Mesendoderm (in vitro differentiated cells): ENCODE data around the gene ALG14.
A peak's percentile ranks its signal among the peaks of the same experiment; 100 is the strongest.

Experiments
- DNase-seq: peaks from one replicate; pipeline ENCODE4 v3.0.0; 2013
- H2AK5ac ChIP-seq: 2 replicates; pipeline ENCODE4 v1.6.1; 2013; ENCODE audit warnings: low read length, inconsistent platforms
- H2BK120ac ChIP-seq: 2 replicates; pipeline ENCODE4 v1.6.1; 2013; ENCODE audit warnings: low read depth, mild to moderate bottlenecking, low read length, moderate library complexity, mixed read lengths
- H2BK15ac ChIP-seq: replicated peaks from 2 replicates; pipeline ENCODE4 v1.6.1; 2013; ENCODE audit warnings: low read depth, mild to moderate bottlenecking, moderate library complexity
- H2BK5ac ChIP-seq: 2 replicates; pipeline ENCODE4 v1.6.1; 2013; ENCODE audit warnings: low read length, inconsistent platforms
- H3K18ac ChIP-seq: 2 replicates; pipeline ENCODE4 v1.6.1; 2013; ENCODE audit warnings: mild to moderate bottlenecking, low read length, mixed read lengths
- H3K23ac ChIP-seq: one replicate; pipeline ENCODE4 v1.6.1; 2013; ENCODE audit warnings: low read length
- H3K27ac ChIP-seq: 2 replicates; pipeline ENCODE4 v1.5.1; 2013; ENCODE audit warnings: low read depth, mild to moderate bottlenecking, inconsistent platforms, low read length, moderate library complexity
- H3K27me3 ChIP-seq: 2 replicates; pipeline ENCODE4 v1.6.1; 2013; ENCODE audit warnings: low read length, control low read depth, mild to moderate bottlenecking, inconsistent platforms; ENCODE audit not compliant: insufficient read depth, poor library complexity
- H3K36me3 ChIP-seq: 2 replicates; pipeline ENCODE4 v1.6.1; 2013; ENCODE audit warnings: low read length, inconsistent platforms; ENCODE audit not compliant: control insufficient read depth, insufficient read depth
- H3K4ac ChIP-seq: one replicate; pipeline ENCODE4 v1.6.1; 2013; ENCODE audit warnings: low read depth, mild to moderate bottlenecking, low read length, moderate library complexity
- H3K4me1 ChIP-seq: 2 replicates; pipeline ENCODE4 v1.6.1; 2013; ENCODE audit warnings: low read depth, low read length, inconsistent platforms; ENCODE audit not compliant: control insufficient read depth
- H3K4me2 ChIP-seq: 2 replicates; pipeline ENCODE4 v1.6.1; 2013; ENCODE audit warnings: low read length
- H3K4me3 ChIP-seq: 2 replicates; pipeline ENCODE4 v1.5.1; 2013; ENCODE audit warnings: mild to moderate bottlenecking, low read length
- H3K56ac ChIP-seq: one replicate; pipeline ENCODE4 v1.6.1; 2013; ENCODE audit warnings: low read length
- H3K79me1 ChIP-seq: 2 replicates; pipeline ENCODE4 v1.6.1; 2013; ENCODE audit warnings: low read length, inconsistent platforms
- H3K79me2 ChIP-seq: 2 replicates; pipeline ENCODE4 v1.6.1; 2013; ENCODE audit warnings: mild to moderate bottlenecking, low read length; ENCODE audit not compliant: control insufficient read depth, insufficient read depth
- H3K9ac ChIP-seq: 2 replicates; pipeline ENCODE4 v1.6.1; 2013; ENCODE audit warnings: low read length, inconsistent platforms
- H4K5ac ChIP-seq: one replicate; pipeline ENCODE4 v1.6.1; 2013; ENCODE audit warnings: low read length
- H4K8ac ChIP-seq: one replicate; pipeline ENCODE4 v1.6.1; 2013; ENCODE audit warnings: low read depth, mild to moderate bottlenecking, control low read depth, low read length, moderate library complexity
- WGBS: extraction: QIAGEN DNeasy Blood & Tissue Kit; methylation state at CpG from one replicate; pipeline ENCODE4 v1.1.7; 2013; ENCODE audit warnings: low lambda C conversion rate, missing lambda C conversion rate; ENCODE audit not compliant: insufficient coverage; ENCODE audit errors: extremely low coverage; 5-methylcytosine and 5-hydroxymethylcytosine counted together

Gene ALG14

GRCh38 chr1:95072117-95072516, 634 bp downstream of the ALG14 start:
- H3K4me2 ChIP-seq: peak overlapping the region; percentile 62
- no peak for DNase-seq
- no peaks in the 10 kb centered on the region for H3K79me1 ChIP-seq
- H4K8ac ChIP-seq: no peak overlapping the region
- H3K4me1 ChIP-seq: no peaks in the 10 kb centered on the region
- peak overlapping the region; percentile 7 for H4K5ac ChIP-seq
- no CpG with 5 or more reads among the region's 7 CpGs for WGBS
- no peak overlapping the region for H3K27ac ChIP-seq
- peak overlapping the region; percentile 86 for H3K56ac ChIP-seq
- H3K4ac ChIP-seq: no peak overlapping the region
- no peak overlapping the region for H2BK15ac ChIP-seq
- H2BK5ac ChIP-seq: no peak overlapping the region
- no peak overlapping the region for H3K18ac ChIP-seq
- H3K79me2 ChIP-seq: no peaks in the 10 kb centered on the region
- no peak overlapping the region for H3K23ac ChIP-seq
- peak overlapping the region; percentile 71 for H3K9ac ChIP-seq
- no peak overlapping the region for H2AK5ac ChIP-seq
- H3K27me3 ChIP-seq: no peaks in the 10 kb centered on the region
- H2BK120ac ChIP-seq: no peak overlapping the region
- H3K36me3 ChIP-seq: no peaks in the 10 kb centered on the region
- peak overlapping the region; percentile 51 for H3K4me3 ChIP-seq

GRCh38 chr1:95071539-95071938, 1.2 kb downstream of the ALG14 start:
- no peak overlapping the region for H2BK15ac ChIP-seq
- no peaks in the 10 kb centered on the region for H3K4me1 ChIP-seq

DNA sequence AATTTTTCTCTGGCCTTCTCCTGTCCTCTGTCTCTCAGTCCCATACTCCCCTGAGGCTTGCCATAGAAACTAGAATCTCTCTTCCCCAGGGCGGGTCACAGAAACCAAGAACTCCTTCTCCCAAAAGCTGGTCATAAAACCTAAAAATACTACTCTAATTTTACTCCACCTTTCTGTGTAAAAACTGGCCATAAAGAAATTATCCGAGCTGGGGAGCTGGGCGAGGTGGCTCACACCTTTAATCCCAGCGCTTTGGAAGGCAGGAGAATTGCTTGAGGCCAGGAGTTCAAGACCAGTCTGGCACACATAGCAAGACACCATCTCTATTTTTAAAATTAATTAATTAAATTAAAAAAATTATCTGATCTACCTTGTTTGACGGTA, 3.0 kb downstream of the ALG14 start:
- Histone ChIP-seq H3K36me3 (no peaks in the 10 kb centered on the region), H2BK5ac (no peak overlapping the region), H3K27me3 (no peaks in the 10 kb centered on the region), H3K56ac (no peak overlapping the region), H3K4me1 (no peaks in the 10 kb centered on the region), H3K18ac (no peak overlapping the region), H3K79me2 (no peaks in the 10 kb centered on the region), H2BK15ac (no peak overlapping the region), H3K9ac (no peak overlapping the region), H2BK120ac (no peak overlapping the region), H3K4ac (no peak overlapping the region), H3K23ac (no peak overlapping the region), H3K79me1 (no peaks in the 10 kb centered on the region), H4K5ac (no peak overlapping the region), H3K4me3 (no peak overlapping the region), H4K8ac (no peak overlapping the region), H2AK5ac (no peak overlapping the region), H3K4me2 (no peak overlapping the region), H3K27ac (no peak overlapping the region)
- no CpG with 5 or more reads among the region's 5 CpGs for WGBS
- DNase-seq: no peak

More at GRCh38 chr1:95071539-95071938, 1.2 kb downstream of the ALG14 start:
- no peak overlapping the region for H2BK5ac ChIP-seq
- H3K56ac ChIP-seq: no peak overlapping the region
- H3K36me3 ChIP-seq: no peaks in the 10 kb centered on the region
- no peak overlapping the region for H3K4me2 ChIP-seq
- WGBS: no CpG with 5 or more reads among the region's 2 CpGs
- no peak overlapping the region for H2AK5ac ChIP-seq
- no peak overlapping the region for H3K4me3 ChIP-seq
- no peak for DNase-seq
- no peak overlapping the region for H3K27ac ChIP-seq
- H3K4ac ChIP-seq: no peak overlapping the region
- no peak overlapping the region for H3K18ac ChIP-seq
- H3K79me2 ChIP-seq: no peaks in the 10 kb centered on the region
- H4K5ac ChIP-seq: no peak overlapping the region
- no peak overlapping the region for H3K23ac ChIP-seq
- H2BK120ac ChIP-seq: no peak overlapping the region
- no peak overlapping the region for H3K9ac ChIP-seq
- no peak overlapping the region for H4K8ac ChIP-seq
- H3K79me1 ChIP-seq: no peaks in the 10 kb centered on the region
- H3K27me3 ChIP-seq: no peaks in the 10 kb centered on the region

DNA sequence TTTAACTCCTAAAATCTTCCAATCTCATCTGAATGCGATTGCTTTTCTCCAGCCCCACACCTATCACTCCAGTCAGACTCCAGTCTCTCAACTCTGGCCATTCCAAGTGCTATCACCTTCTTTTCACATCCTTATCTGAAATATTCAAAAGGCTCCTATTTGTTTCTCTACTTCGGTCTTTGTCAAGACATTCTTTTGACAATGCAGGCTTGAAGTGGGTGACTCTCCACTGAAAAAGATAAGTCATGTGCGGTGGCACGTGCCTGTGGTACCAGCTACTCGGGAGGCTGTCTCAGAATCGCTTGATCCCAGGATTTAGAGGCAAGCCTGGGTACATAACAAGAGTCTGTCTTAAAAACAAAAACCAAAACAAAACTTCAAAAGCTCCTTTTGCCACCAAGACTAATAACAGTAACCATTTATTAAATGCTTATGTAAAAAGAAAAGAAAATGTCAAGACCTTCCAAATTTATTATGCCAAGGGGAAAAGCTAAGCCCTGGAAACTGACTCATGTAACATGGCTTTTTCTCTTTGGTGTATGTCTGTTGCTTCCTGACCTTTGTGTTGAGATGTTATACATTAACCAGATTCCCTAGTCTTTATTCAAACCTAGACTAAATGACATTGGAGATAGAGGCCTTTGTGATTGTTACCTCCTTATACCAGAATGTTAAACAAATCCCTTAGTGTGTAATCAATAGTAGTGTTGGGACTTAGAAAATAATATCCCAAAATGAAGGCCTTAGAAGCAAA, 3.6 kb downstream of the ALG14 start:
- Histone ChIP-seq H3K56ac (no peak overlapping the region), H2BK120ac (no peak overlapping the region), H3K36me3 (no peaks in the 10 kb centered on the region), H3K79me2 (no peaks in the 10 kb centered on the region), H3K79me1 (no peaks in the 10 kb centered on the region), H2BK15ac (no peak overlapping the region), H3K27me3 (no peaks in the 10 kb centered on the region), H2BK5ac (no peak overlapping the region), H3K27ac (no peak overlapping the region), H3K4ac (no peak overlapping the region), H3K4me2 (no peak overlapping the region), H3K4me3 (no peak overlapping the region), H3K9ac (no peak overlapping the region), H3K4me1 (no peaks in the 10 kb centered on the region), H3K23ac (no peak overlapping the region), H2AK5ac (no peak overlapping the region), H4K8ac (no peak overlapping the region), H3K18ac (no peak overlapping the region), H4K5ac (no peak overlapping the region)
- WGBS: no CpG with 5 or more reads among the region's 6 CpGs
- peak; percentile 83 for DNase-seq

DNA sequence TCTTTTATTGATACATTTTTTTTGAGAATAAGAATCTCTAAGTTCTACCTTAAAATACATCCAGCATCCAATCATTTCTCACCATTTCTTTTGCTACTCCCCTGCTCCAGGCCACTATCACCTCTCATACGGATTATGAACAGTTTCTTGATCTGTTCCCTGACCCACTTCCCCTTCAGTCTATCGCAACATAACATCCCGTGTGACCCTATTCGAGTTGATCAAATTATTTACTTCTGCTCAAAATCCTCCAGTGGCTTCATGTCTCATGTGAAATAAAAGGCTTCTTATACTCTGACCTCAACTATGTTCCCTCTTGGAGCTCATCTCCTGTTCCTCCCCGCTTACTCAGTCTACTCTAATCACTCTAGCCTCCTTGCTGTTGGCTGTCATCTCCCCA, 5.2 kb downstream of the ALG14 start:
- Histone ChIP-seq H3K27ac (no peak overlapping the region), H3K27me3 (no peaks in the 10 kb centered on the region), H3K79me1 (no peaks in the 10 kb centered on the region), H3K23ac (no peak overlapping the region), H3K36me3 (no peaks in the 10 kb centered on the region), H3K18ac (no peak overlapping the region), H2BK120ac (no peak overlapping the region), H2BK15ac (no peak overlapping the region), H2BK5ac (no peak overlapping the region), H3K4ac (no peak overlapping the region), H4K8ac (no peak overlapping the region), H3K79me2 (no peaks in the 10 kb centered on the region), H3K4me3 (no peak overlapping the region), H3K9ac (no peak overlapping the region), H3K56ac (no peak overlapping the region), H3K4me1 (no peaks in the 10 kb centered on the region), H4K5ac (no peak overlapping the region), H2AK5ac (no peak overlapping the region), H3K4me2 (no peak overlapping the region)
- WGBS: no CpG with 5 or more reads among the region's 5 CpGs
- DNase-seq: no peak

DNA sequence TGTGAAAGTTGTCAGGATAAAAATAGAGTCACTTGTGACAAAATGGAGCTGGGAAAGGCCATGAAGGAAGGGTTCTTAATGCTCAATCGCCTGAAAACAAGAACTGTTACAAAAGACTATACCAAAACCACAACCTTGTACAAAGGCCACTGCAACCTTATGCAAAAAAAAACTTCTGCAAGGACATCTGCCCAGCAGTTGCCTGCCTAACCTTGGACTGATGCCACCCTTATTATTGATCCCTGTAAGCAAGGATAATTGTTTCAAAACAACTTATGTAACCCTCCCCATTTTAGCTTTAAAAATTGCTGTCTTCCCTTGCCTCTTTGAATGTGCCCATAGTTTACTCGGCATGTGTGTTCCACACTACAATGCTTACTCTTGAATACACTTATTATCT, 5.7 kb downstream of the ALG14 start:
- WGBS: no CpG with 5 or more reads among the region's 2 CpGs
- H3K27ac ChIP-seq: no peak overlapping the region

More for the DNA sequence above, 5.7 kb downstream of the ALG14 start:
- no peak for DNase-seq
- Histone ChIP-seq H2AK5ac (no peak overlapping the region), H3K79me2 (no peaks in the 10 kb centered on the region), H2BK5ac (no peak overlapping the region), H4K5ac (no peak overlapping the region), H3K18ac (no peak overlapping the region), H3K36me3 (no peaks in the 10 kb centered on the region), H2BK120ac (no peak overlapping the region), H3K9ac (no peak overlapping the region), H3K4me3 (no peak overlapping the region), H3K23ac (no peak overlapping the region), H3K27me3 (no peaks in the 10 kb centered on the region), H2BK15ac (no peak overlapping the region), H3K56ac (no peak overlapping the region), H3K4me1 (no peaks in the 10 kb centered on the region), H3K4me2 (no peak overlapping the region), H3K4ac (no peak overlapping the region), H3K79me1 (no peaks in the 10 kb centered on the region), H4K8ac (no peak overlapping the region)
